Measurements from ENCODE around the gene GIGYF2. TPM values are rescaled to one million over a fixed set of nuclear protein-coding genes. Genes with fewer than 3 reads are reported as not detected.
"Not testable (repeated sequence)": the region's sequence is repeated elsewhere in the genome, so short reads cannot be mapped to it uniquely, and the experiment has no call there.

Gene GIGYF2
- total RNA-seq, 2 donors from 2014 or later: 61.3 to 106 TPM

GRCh38 chr2:232903989-232904388, 206.9 kb downstream of the GIGYF2 start:
- no peaks in the 10 kb centered on the region for H3K27me3 ChIP-seq (replicated peaks; ENCODE audit: insufficient read depth)
- no peak overlapping the region for H3K27ac ChIP-seq
- WGBS: 76% methylated on average over 9 of the region's 9 CpGs
- H3K4me1 ChIP-seq (replicated peaks): no peaks in the 10 kb centered on the region
- intact Hi-C loops (cut with DNase I): no loop called here
- no peak for DNase-seq (ENCODE audit: low spot score)
- no peaks in the 10 kb centered on the region for H3K36me3 ChIP-seq
- TF ChIP-seq POLR2A (IDR thresholded peaks at IDR 0.05) (no peak), POLR2AphosphoS5 (IDR thresholded peaks at IDR 0.05) (no peak), CTCF (IDR thresholded peaks at IDR 0.05) (no peak)
- no peaks in the 10 kb centered on the region for H3K9me3 ChIP-seq
- no peak overlapping the region for H3K4me3 ChIP-seq

GRCh38 chr2:232906867-232907717, 210.0 kb downstream of the GIGYF2 start:
- DNase-seq (ENCODE audit: low spot score); intact Hi-C loops (cut with DNase I); H3K36me3 ChIP-seq; H3K9me3 ChIP-seq; H3K4me1 ChIP-seq (replicated peaks); H3K4me3 ChIP-seq; H3K27ac ChIP-seq; H3K27me3 ChIP-seq (replicated peaks; ENCODE audit: insufficient read depth): not testable (repeated sequence)
- WGBS: 62% methylated on average over 10 of the region's 10 CpGs

- intact Hi-C loops (cut with DNase I); DNase-seq (ENCODE audit: low spot score); H3K27me3 ChIP-seq (replicated peaks; ENCODE audit: insufficient read depth); H3K4me1 ChIP-seq (replicated peaks); H3K27ac ChIP-seq; H3K36me3 ChIP-seq; H3K4me3 ChIP-seq; H3K9me3 ChIP-seq: not testable (repeated sequence)
- 94% methylated on average over 9 of the region's 9 CpGs for WGBS
Measured at GRCh38 chr2:232907718-232908085, 210.6 kb downstream of the GIGYF2 start.

GRCh38 chr2:232908695-232909094, 211.6 kb downstream of the GIGYF2 start:
- Histone ChIP-seq H3K4me3 (no peak overlapping the region), H3K36me3 (no peaks in the 10 kb centered on the region), H3K27me3 (replicated peaks; ENCODE audit: insufficient read depth) (no peaks in the 10 kb centered on the region), H3K4me1 (replicated peaks) (no peaks in the 10 kb centered on the region), H3K27ac (no peak overlapping the region), H3K9me3 (no peaks in the 10 kb centered on the region)
- intact Hi-C loops (cut with DNase I): no loop called here
- TF ChIP-seq POLR2A (IDR thresholded peaks at IDR 0.05) (no peak), CTCF (IDR thresholded peaks at IDR 0.05) (no peak), POLR2AphosphoS5 (IDR thresholded peaks at IDR 0.05) (no peak)
- no peak for DNase-seq (ENCODE audit: low spot score)
- 24% methylated on average over 6 of the region's 6 CpGs for WGBS

Small RNA genes within 50 kb of the gene (small RNA-seq; reads per million reads assigned to genes)
- gene RF00019 (0 reads per million in 2 donors), gene RN7SL359P (0 reads per million in 2 donors), gene RNU6-107P (0 reads per million in 2 donors)

Other genes with a start within 250 kb of the GIGYF2 start
- not detected for gene ALPI, start 241.2 kb upstream of the GIGYF2 start, total RNA-seq
- 10 to 100 TPM in 1 of 2 donors, under 1 TPM in 1; 0.82 to 15.3 TPM for gene ECEL1, start 209.5 kb upstream of the GIGYF2 start, total RNA-seq
- not detected for gene PRSS56, start 176.9 kb upstream of the GIGYF2 start, total RNA-seq
- gene CHRND, start 171.2 kb upstream of the GIGYF2 start, total RNA-seq: 1 to 10 TPM in 1 of 2 donors, under 1 TPM in 1; 0.34 to 1.4 TPM
- gene CHRNG, start 157.6 kb upstream of the GIGYF2 start, total RNA-seq: not detected
- 1 to 10 TPM; 2.6 to 4.9 TPM for gene TIGD1, start 146.8 kb upstream of the GIGYF2 start, total RNA-seq
- 10 to 100 TPM; 39.2 to 40.6 TPM for gene EIF4E2, start 146.6 kb upstream of the GIGYF2 start, total RNA-seq
- gene EFHD1, start 63.7 kb upstream of the GIGYF2 start, total RNA-seq: 10 to 100 TPM; 25.9 to 33.1 TPM
- gene KCNJ13, start 79.2 kb downstream of the GIGYF2 start, total RNA-seq: 1 to 10 TPM in 1 of 2 donors, under 1 TPM in 1; 0.32 to 3.5 TPM
- 1 to 10 TPM; 1.7 to 8.0 TPM for gene SNORC, start 172.9 kb downstream of the GIGYF2 start, total RNA-seq

All from prostate gland (tissue), 2 donors.